Liver (tissue), 9 donors: Measurements from ENCODE around the gene GMDS. TPM values are rescaled to one million over a fixed set of nuclear protein-coding genes. Genes with fewer than 3 reads are reported as not detected.

Experiments
- DNase-seq: peaks from one replicate; pipeline ENCODE4 v3.0.0-alpha.2; 2017; ENCODE audit warnings: low spot score
- H3K27ac ChIP-seq, 2 donors: one replicate each; pipeline ENCODE4 v1.7.0; 2013; ENCODE audit warnings: inconsistent platforms in 2 of 2, low read length in 2 of 2, control low read depth in 1 of 2, low read depth in 1 of 2, mild to moderate bottlenecking in 1 of 2
- H3K27me3 ChIP-seq, 4 donors: one replicate each; pipeline versions ENCODE4 v1.6.1 to v1.7.0; 2013; ENCODE audit warnings: low read length in 3 of 4, inconsistent platforms in 1 of 4, mild to moderate bottlenecking in 1 of 4, moderate library complexity in 1 of 4; ENCODE audit not compliant: control insufficient read depth in 4 of 4, insufficient read depth in 4 of 4
- H3K36me3 ChIP-seq, 4 donors: one replicate each; pipeline versions ENCODE4 v1.6.1 to v1.7.0; 2013; ENCODE audit warnings: low read length in 3 of 4, mild to moderate bottlenecking in 3 of 4, low read depth in 1 of 4, moderate library complexity in 1 of 4; ENCODE audit not compliant: control insufficient read depth in 4 of 4, insufficient read depth in 3 of 4
- H3K4me1 ChIP-seq, 4 donors: one replicate each; pipeline versions ENCODE4 v1.6.1 to v1.7.0; 2013; ENCODE audit warnings: low read length in 3 of 4, mild to moderate bottlenecking in 3 of 4, moderate library complexity in 1 of 4; ENCODE audit not compliant: control insufficient read depth in 4 of 4, insufficient read depth in 4 of 4
- H3K4me3 ChIP-seq, 3 donors: one replicate each; pipeline versions ENCODE4 v1.6.1 to v1.7.0; 2013; ENCODE audit warnings: low read length in 3 of 3, control low read depth in 1 of 3, low read depth in 1 of 3, mild to moderate bottlenecking in 1 of 3
- H3K9ac ChIP-seq, 2 donors: one replicate each; pipeline ENCODE4 v1.7.0; 2013; ENCODE audit warnings: low read length in 2 of 2, mild to moderate bottlenecking in 2 of 2, moderate library complexity in 2 of 2, control low read depth in 1 of 2, low read depth in 1 of 2
- H3K9me3 ChIP-seq, 4 donors: one replicate each; pipeline versions ENCODE4 v1.6.1 to v1.7.0; 2013; ENCODE audit warnings: low read length in 3 of 4; ENCODE audit not compliant: control insufficient read depth in 4 of 4
- ATF3 ChIP-seq: IDR thresholded peaks from 2 replicates; pipeline ENCODE4 v1.6.1; 2016; ENCODE audit warnings: antibody characterized with exemption
- CTCF ChIP-seq: fragments of 150-350 bp; IDR thresholded peaks from 2 replicates; pipeline ENCODE4 v1.5.1; 2017; ENCODE audit warnings: improper control_type of control experiment, low read depth, low read length; ENCODE audit not compliant: missing input control
- EGR1 ChIP-seq, 2 donors: IDR thresholded peaks; 2 replicates each; pipeline ENCODE4 v1.6.1; 2016 to 2018; ENCODE audit warnings: antibody characterized with exemption in 2 of 2, low read depth in 2 of 2
- HNF4A ChIP-seq, 2 donors: conservative IDR thresholded peaks; 2 replicates each; pipeline ENCODE4 v1.6.1; 2016; ENCODE audit warnings: antibody characterized with exemption in 2 of 2, mild to moderate bottlenecking in 2 of 2
- HNF4G ChIP-seq: IDR thresholded peaks from 2 replicates; pipeline ENCODE4 v1.6.1; 2016; ENCODE audit warnings: antibody characterized with exemption
- RAD21 ChIP-seq, 2 donors: IDR thresholded peaks; 2 replicates each; pipeline ENCODE4 v1.6.1; 2016; ENCODE audit warnings: antibody characterized with exemption in 2 of 2, mild to moderate bottlenecking in 2 of 2
- SP1 ChIP-seq: IDR thresholded peaks from 2 replicates; pipeline ENCODE4 v1.6.1; 2018; ENCODE audit warnings: antibody characterized with exemption, mild to moderate bottlenecking
- TAF1 ChIP-seq: conservative IDR thresholded peaks from 2 replicates; pipeline ENCODE4 v1.6.1; 2016; ENCODE audit warnings: antibody characterized with exemption, mild to moderate bottlenecking
- YY1 ChIP-seq: IDR thresholded peaks from 2 replicates; pipeline ENCODE4 v1.6.1; 2016; ENCODE audit warnings: antibody characterized with exemption, mild to moderate bottlenecking
- ZBTB33 ChIP-seq: IDR thresholded peaks from 2 replicates; pipeline ENCODE4 v1.6.1; 2016; ENCODE audit warnings: antibody characterized with exemption
- WGBS: extraction: QIAGEN DNeasy Blood & Tissue Kit; methylation state at CpG from one replicate; pipeline ENCODE4 v1.1.7; 2013; 5-methylcytosine and 5-hydroxymethylcytosine counted together
- polyA plus RNA-seq, 2 donors: library from polyadenylated mRNA; stranded (reverse) in 1 of 2; unstranded in 1 of 2; fragments of 200-250 nt in 1 of 2; fragments of >200 nt in 1 of 2; fragmentation: Nextera tagmentation in 1 of 2; extraction: Ambion mirVana in 1 of 2; gene quantifications; one replicate each; pipeline versions ENCODE4 v1.2.1 to v1.2.3, GENCODE V29; 2013 to 2015
- total RNA-seq, 2 donors: library from RNA; depleted of rRNA; stranded (reverse); fragments of >200 nt; gene quantifications; one replicate each; pipeline ENCODE4 v1.2.3, GENCODE V29; 2014
- donor health status: healthy.
- donor health status: healthy.
- donor health status: healthy.
- donor health status: healthy.
- donor health status: healthy.

Gene GMDS
- total and polyA plus RNA-seq, 4 donors, result 3.5 to 15.6 (median 13.0) TPM

- no peak for TF ChIP-seq CTCF
- TF ChIP-seq TAF1, result no peak
- no peak for DNase-seq
- H3K9me3 ChIP-seq, result no peaks in the 10 kb centered on the region
- H3K36me3 ChIP-seq, result no peaks in the 10 kb centered on the region
- H3K4me3 ChIP-seq, result no peak overlapping the region
- H3K9ac ChIP-seq, result no peak overlapping the region
- no peaks in the 10 kb centered on the region for H3K4me1 ChIP-seq
- WGBS, result 89% methylated on average over 6 of the region's 6 CpGs
- no peak overlapping the region for H3K27ac ChIP-seq
- no peaks in the 10 kb centered on the region for H3K27me3 ChIP-seq
Observed at GRCh38 chr6:1687402-1687801, 558.0 kb downstream of the GMDS start.

- DNase-seq, result no peak
- 84% methylated on average over 9 of the region's 9 CpGs for WGBS
- H3K27ac ChIP-seq, result no peak overlapping the region
- H3K27me3 ChIP-seq, result no peaks in the 10 kb centered on the region
- H3K4me3 ChIP-seq, result no peak overlapping the region
- H3K36me3 ChIP-seq, result no peaks in the 10 kb centered on the region
- no peak overlapping the region for H3K9ac ChIP-seq
- TF ChIP-seq HNF4G (no peak), EGR1 (IDR thresholded peaks at IDR 0.05; ENCODE audit: low read depth in 2 of 2) (no peak), ATF3 (no peak), SP1 (no peak), HNF4A (conservative IDR thresholded peaks at IDR 0.05) (no peak)
- no peaks in the 10 kb centered on the region for H3K4me1 ChIP-seq
- no peaks in the 10 kb centered on the region for H3K9me3 ChIP-seq
Observed at GRCh38 chr6:1686117-1687098, 559.0 kb downstream of the GMDS start.

- DNase-seq, result no peak
- no peak overlapping the region for H3K9ac ChIP-seq
- H3K27me3 ChIP-seq, result no peaks in the 10 kb centered on the region
- H3K4me3 ChIP-seq, result no peak overlapping the region
- WGBS, result 87% methylated on average over 2 of the region's 2 CpGs
- H3K9me3 ChIP-seq, result no peaks in the 10 kb centered on the region
- TF ChIP-seq YY1, result no peak
- no peak for TF ChIP-seq HNF4A (conservative IDR thresholded peaks at IDR 0.05)
- no peak for TF ChIP-seq ZBTB33
- no peak for TF ChIP-seq CTCF
- TF ChIP-seq RAD21 (IDR thresholded peaks at IDR 0.05), result no peak
- no peaks in the 10 kb centered on the region for H3K36me3 ChIP-seq
- no peak overlapping the region for H3K27ac ChIP-seq
- H3K4me1 ChIP-seq, result peaks cover 0 to 2% (median 0%) of the 10 kb centered on the region in 4 donors
Observed at GRCh38 chr6:1679688-1680068, 565.7 kb downstream of the GMDS start.
